K562 treated with DMSO at 1 percent for 48 hours (cell line): Measurements from ENCODE around the gene IFRD1. TPM values are rescaled to one million over a fixed set of nuclear protein-coding genes. Genes with fewer than 3 reads are reported as not detected.

Experiments
- total RNA-seq: library from RNA; unstranded; fragments of 300-600 nt; gene quantifications from 2 replicates; pipeline ENCODE4 v1.2.3, GENCODE V29; 2022; ENCODE audit warnings: low replicate concordance; ENCODE audit errors: extremely low read depth

IFRD1 gene
- not detected in 2 replicates for total RNA-seq

GRCh38 chr7:112449902-112450806, at the start of gene IFRD1:
Gene IFRD1, plus strand, starts transcription at chr7:112450460. Its CDS starts 229 bp downstream, at chr7:112450689.

Other genes with a start within 250 kb of the IFRD1 start
- not detected in 2 replicates for gene DOCK4, start 244.1 kb upstream of the IFRD1 start, total RNA-seq
- gene ZNF277, start 243.8 kb upstream of the IFRD1 start, total RNA-seq = not detected in 2 replicates
- not detected in 2 replicates for gene LSMEM1, start 30.5 kb downstream of the IFRD1 start, total RNA-seq